GM18511 (cell line): Measurements from ENCODE around the gene AGMAT.
A peak's percentile ranks its signal among the peaks of the same experiment; 100 is the strongest.

Experiments
- ATAC-seq: cut with Tn5 transposase; IDR thresholded peaks from one replicate; pipeline ENCODE4 v1.9.1; 2021; ENCODE audit warnings: mild to moderate bottlenecking, moderate library complexity; ENCODE audit not compliant: unreplicated experiment

AGMAT gene

DNA sequence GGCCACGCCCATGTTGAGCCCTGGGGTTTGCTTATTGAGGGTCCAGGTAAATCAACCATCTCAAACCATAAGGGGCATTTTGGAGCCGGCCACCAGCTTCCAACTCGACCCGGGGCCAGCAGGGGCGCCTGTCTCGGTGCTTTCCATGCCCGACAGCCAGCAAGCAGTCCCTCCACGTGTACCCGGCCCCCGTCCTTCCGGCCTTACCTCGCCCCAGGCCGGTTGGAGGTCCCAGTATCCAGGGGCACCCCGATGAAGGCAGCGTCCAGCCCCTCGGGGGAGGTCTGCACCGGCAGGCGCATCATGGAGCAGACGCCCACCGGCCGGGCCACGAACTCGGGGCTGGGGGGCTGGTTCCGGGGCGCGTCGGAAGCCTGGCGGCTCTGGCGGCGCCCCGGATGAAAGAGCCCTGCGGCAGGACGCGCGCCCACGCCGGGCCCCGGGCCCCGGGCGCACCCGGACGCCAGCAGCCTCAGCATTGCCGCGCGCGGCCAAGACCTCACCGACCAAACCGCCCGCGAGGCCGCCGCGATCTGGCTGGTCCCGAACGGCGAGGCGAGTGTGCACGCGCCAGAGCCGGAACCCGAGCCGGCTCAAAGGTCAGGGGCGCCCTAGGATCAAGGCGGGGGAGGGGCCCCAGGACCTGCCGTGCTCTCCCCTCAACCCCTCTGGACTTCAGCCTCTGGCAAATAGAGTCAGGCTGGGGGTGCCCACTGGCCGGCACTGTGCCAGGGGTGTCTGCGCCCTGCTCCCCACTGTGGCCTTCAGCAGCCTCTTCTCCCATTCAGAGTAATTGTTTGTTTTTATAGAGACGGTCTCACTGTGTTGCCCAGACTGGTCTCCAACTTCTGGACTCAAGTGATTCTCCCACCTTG lies at the start of gene AGMAT:
TSS of gene AGMAT (minus strand) at position 563 of the 875 bp plus-strand sequence. CDS start at position 479, 84 bp downstream.
- peak; percentile 67 for ATAC-seq

DNA sequence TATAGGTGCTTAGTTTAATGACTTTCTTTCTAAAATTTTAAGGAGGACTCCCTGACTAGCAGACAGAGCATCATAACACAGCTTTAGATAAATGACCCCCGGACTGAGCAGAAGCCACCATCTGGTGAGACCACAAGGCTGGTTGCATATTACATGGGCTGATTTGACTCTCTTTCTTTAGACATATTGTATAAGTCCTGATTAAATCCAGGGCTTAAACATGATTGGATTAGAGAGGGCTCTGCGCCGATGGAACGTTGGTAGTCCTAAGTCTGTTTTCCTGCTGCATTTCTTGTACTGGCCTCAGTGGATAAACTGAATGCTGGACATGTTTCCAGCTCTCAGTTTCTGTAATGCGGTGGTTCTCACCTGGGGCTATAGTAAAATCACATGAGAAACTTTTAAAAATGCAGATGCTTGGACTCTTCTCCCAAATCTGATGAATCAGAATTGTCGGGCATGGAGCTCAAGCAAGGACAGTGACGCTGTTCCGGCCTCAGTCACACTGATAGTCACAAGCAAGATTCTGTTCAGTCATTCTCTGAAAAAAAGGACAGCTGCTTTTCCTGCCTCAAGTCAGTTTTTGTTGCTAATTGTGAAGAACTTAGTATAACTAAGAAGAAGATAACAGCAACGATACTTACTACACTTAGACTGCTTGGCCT lies 49.0 kb upstream of the AGMAT start:
- ATAC-seq = no peak

DNA sequence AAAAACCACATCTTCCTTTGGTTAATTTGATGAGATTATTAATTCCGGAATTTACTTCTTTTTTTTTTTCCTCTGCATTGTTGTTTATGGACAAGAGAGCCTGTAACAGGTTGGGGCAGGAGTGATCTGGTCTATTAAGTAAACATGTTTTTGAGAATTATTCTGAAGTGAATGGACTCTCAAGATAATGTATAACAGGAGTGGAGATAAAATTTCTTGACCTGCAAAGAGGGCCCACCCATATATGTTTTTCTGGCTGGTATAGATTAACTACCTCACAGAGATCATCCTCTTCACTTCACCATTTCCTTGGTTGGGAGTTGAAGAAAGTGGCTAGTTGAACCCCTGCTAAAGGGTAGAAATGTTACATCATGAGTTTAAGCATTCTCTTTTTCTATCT lies 43.2 kb upstream of the AGMAT start:
- peak; percentile 26 for ATAC-seq

DNA sequence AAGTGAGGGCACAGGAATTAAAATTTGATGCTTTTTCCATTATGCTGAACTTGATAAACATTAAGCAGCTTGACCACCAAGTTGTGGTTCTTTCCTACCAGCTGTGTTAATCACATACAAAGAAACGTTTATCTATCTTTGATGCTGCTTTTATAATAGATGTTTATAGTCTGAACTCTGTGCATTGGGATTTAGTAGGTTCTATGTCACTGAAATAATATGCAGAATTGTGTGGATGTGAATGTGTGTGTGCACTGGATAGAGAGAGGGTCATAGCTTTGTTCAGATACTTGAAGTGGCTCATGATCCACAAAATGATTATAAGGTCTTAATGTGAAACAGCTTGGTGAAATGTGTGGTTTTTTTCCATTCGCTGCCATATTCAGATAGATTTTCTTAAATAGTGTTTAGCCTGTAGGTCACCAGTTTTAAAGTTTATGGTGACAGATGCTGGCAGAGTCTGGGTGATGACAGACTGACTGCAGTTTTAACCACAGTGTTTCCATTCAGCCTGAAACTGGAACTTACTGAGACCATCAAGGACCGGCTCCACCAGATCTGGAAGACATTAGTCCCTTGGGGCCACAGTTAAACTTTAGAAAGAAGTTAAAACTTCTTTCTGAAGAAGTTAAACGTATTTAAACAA lies 42.6 kb upstream of the AGMAT start:
- peak; percentile 94 for ATAC-seq

- no peak for ATAC-seq
Measured at GRCh38 chr1:15626269-15626950, 41.6 kb upstream of the AGMAT start.

GRCh38 chr1:15625056-15625917 lies 40.4 kb upstream of the AGMAT start:
- no peak for ATAC-seq

DNA sequence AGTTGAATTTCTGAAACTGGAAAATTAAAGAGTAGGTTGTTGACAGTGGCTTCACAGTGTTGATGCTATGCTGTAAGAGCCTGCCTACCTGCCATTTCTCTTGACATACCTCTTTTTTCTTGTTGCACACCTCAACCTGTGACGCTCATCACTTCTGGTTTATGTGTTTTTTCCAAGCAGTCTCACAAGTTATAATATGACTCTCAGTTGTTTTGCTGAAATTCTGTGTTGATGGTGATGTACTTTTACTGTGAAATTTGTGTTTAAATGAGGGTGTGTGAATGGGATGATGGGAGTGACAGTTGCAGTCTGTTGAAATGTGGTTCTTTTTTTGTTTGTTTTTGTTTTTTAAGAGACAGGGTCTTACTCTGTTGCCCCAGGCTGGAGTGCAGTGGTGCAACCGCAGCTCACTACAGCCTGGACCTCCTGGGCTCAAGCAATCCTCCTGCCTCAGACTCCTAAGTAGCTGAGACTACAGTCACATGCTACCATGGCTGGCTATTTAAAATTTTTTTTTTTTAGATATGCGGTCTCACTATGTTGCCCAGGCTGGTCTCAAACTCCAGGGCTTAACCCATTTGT lies 39.4 kb upstream of the AGMAT start:
- ATAC-seq = no peak

- ATAC-seq = no peak
Measured at GRCh38 chr1:15623435-15623834, 38.6 kb upstream of the AGMAT start.

DNA sequence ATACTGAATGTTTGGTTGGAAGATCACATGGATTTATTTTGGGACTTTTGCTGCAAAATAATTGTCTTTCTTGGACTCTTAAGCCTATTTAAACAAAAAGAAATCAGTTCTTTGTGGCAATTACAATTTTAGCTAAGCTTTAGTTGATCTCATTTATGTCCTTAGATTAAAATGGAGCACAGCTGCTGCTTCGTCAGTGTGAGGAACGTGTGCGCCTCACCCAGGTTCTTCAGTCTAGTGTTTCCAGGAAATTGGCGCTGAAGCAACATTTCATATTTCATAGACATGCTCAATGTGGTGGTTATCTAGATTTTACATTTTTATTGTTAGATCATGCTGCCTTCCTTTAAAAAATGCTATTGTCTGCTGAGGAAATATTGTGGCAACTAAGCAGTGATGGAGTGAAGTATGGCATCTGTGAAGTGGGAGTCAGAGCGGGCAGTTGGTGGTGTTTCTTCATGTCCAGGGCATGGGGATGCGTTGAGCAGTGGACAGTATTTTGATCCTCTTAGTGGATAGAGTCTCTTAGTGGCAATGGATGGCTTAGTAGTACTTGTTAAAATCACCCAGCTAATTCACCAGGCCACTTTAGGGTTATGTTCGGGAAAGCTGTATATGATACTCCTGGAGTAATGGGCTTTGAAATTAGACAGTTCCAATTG lies 38.0 kb upstream of the AGMAT start:
- ATAC-seq = no peak

- no peak for ATAC-seq
Measured at GRCh38 chr1:15621975-15622374, 37.1 kb upstream of the AGMAT start.

DNA sequence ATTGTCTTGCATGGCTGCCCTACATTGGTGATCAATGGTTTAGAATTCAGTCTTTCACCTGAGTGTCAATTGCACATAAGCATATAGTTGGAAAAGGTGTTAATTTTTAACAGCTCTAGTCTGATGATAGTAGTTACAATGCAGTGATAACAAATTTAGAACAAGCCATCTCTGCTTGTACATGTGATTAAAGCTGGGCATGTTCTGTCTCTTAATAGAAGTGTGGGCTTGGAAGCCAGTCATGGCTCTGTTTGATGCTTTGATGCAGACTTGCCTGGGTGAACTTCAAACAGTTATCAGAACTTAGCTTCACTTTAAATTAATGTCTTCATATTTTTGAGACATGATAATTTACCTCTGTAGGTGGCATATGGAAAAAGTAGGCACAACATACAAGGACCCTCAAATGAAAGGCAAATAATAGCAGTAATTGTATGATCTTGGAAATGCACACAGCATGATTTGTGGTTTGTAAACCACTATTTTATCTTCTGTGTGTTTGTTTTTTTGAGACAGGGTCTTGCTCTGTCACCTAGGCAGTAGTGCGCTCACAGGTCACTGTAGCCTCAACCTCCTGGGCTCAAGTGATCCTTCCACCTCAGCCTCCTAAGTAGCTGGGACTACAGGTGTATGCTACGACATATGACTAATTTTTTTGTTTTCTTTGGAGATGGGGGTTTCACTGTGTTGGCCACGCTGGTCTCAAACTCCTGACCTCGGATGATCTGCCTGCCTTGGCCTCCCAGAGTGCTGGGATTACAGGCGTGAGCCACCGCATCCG lies 36.2 kb upstream of the AGMAT start:
- ATAC-seq = no peak

GRCh38 chr1:15620155-15620545 lies 35.3 kb upstream of the AGMAT start:
- no peak for ATAC-seq

DNA sequence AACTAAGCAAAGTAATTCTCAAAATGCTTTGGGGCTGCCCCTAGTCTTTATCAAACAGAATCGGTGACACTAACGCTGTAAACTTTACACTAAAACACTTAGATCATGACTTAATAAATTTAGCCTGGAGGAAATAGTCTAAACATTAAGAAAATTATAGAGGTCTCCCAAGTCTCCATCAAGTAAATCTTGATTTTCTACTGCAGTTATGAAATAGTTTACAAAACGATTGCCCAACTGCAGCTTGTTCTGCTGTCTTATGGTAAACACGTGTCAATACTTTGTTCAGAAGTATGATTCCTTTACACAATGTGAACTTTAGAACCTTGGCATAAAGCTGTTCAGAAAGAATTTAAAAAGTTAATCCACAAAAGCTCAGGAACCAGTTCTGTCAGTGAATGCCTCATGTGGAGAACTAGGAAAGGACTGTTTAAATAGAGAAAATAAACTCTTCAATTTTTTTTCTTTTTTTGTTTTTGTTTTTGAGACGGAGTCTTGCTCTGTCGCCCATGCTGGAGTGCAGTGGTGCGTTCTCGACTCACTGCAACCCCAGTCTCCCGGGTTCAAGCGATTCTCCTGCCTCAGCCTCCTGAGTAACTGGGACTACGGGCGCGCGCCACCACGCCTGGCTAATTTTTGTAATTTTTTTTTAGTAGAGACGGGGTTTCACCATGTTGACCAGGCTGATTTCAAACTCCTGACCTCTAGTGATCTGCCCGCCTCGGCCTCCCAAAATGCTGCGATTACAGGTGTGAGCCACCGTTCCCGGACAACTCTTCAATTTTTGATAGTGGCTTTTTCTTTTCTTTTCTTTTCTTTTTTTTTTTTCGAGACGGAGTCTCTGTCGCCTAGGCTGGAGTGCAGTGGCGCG lies 34.0 kb upstream of the AGMAT start:
- ATAC-seq = no peak

GRCh38 chr1:15618077-15618654 lies 33.3 kb upstream of the AGMAT start:
- ATAC-seq = peak; percentile 45

DNA sequence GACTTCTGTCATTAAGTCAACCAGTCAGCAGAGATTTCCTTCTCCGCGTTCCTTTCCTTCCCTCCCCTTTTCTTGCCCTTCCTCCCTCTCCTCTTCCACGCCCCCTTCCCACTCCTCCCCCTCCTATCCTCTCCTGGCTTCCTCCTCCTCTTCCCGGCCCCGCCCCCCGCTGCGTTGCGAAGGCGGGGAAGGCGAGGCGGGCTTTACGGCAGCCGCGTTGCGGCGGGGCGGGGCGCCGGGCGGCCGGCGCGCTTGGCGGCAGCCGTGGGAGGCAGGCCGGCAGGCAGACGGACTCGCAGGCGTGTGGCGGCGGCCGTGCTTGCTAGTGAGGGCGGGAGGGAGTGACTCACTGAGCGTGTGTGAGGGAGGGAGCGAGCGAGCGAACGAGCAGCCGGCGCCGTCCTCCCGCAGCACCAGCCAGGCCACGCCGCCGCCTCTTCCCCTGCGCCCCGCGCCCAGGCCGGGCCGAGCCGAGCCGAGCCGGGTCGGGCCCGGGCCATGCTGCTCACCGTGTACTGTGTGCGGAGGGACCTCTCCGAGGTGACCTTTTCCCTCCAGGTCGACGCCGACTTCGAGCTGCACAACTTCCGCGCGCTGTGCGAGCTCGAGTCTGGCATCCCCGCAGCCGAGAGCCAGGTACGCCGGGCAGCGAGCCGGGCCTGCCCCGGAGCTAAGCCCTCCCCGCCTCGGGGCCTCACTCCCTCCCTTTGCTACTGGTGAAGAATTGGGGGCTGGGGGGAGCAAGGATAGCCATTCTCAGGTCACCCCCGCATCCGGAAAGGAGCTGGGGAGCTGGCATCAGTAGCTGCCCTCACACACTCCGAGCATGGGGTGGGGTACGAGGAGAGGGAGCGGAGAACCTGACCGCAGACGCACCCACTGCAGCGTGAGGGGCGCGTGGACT lies 32.6 kb upstream of the AGMAT start, which contains the start of gene DDI2:
TSS of gene DDI2 (plus strand) at position 286 of the 904 bp plus-strand sequence. CDS start at position 499, 213 bp downstream.
- peak; percentile 72 for ATAC-seq
